GM23338 (cell line): Measurements from ENCODE around the gene CTBP2. TPM values are rescaled to one million over a fixed set of nuclear protein-coding genes. Genes with fewer than 3 reads are reported as not detected.

Experiments
- ATAC-seq: fragments of 200-7000 bp; cut with Tn5 transposase; 3 replicates; pipeline ENCODE4 v1.9.1; 2020
- DNase-seq: peaks from one replicate; pipeline ENCODE4 v3.0.0-alpha.2; 2015; ENCODE audit warnings: low spot score
- H2AFZ ChIP-seq: fragments of 200-600 bp; sonication (generic); 2 replicates; pipeline ENCODE4 v1.8.0; 2016; ENCODE audit warnings: antibody characterized with exemption, mild to moderate bottlenecking, moderate library complexity
- H3F3A ChIP-seq: fragments of 200-600 bp; sonication (generic); replicated peaks from 2 replicates; pipeline ENCODE4 v1.8.0; 2017; ENCODE audit warnings: antibody characterized with exemption, mixed run types, low read depth
- H3K27ac ChIP-seq: fragments of 200-600 bp; sonication (generic); 2 replicates; pipeline ENCODE4 v1.6.1; 2016; ENCODE audit warnings: low read depth
- H3K27me3 ChIP-seq: fragments of 200-600 bp; sonication (generic); 2 replicates; pipeline ENCODE4 v1.8.0; 2016; ENCODE audit warnings: mild to moderate bottlenecking, mixed run types, moderate library complexity; ENCODE audit not compliant: insufficient read depth
- H3K36me3 ChIP-seq: fragments of 200-600 bp; sonication (generic); 2 replicates; pipeline ENCODE4 v1.8.0; 2016; ENCODE audit warnings: mild to moderate bottlenecking; ENCODE audit not compliant: insufficient read depth
- H3K4me1 ChIP-seq: fragments of 200-600 bp; sonication (generic); 2 replicates; pipeline ENCODE4 v1.8.0; 2016; ENCODE audit warnings: mild to moderate bottlenecking, moderate library complexity; ENCODE audit not compliant: insufficient read depth
- H3K4me2 ChIP-seq: fragments of 200-600 bp; sonication (generic); 2 replicates; pipeline ENCODE4 v1.7.1; 2017; ENCODE audit warnings: mixed run types
- H3K4me3 ChIP-seq: fragments of 200-600 bp; sonication (generic); 2 replicates; pipeline ENCODE4 v1.6.1; 2016; ENCODE audit warnings: mixed run types
- H3K79me2 ChIP-seq: fragments of 200-600 bp; sonication (generic); replicated peaks from 2 replicates; pipeline ENCODE4 v1.8.0; 2017; ENCODE audit warnings: mild to moderate bottlenecking; ENCODE audit not compliant: insufficient read depth
- H3K9me2 ChIP-seq: fragments of 200-600 bp; sonication (generic); 2 replicates; pipeline ENCODE4 v1.8.0; 2017; ENCODE audit not compliant: insufficient read depth
- H4K20me1 ChIP-seq: fragments of 200-600 bp; sonication (generic); replicated peaks from 2 replicates; pipeline ENCODE4 v1.8.0; 2017; ENCODE audit warnings: mild to moderate bottlenecking; ENCODE audit not compliant: insufficient read depth
- H3K27ac Mint-ChIP-seq: 2 replicates; pipeline ENCODE4 v1.8.0; 2020; ENCODE audit warnings: inconsistent platforms, mild to moderate bottlenecking, moderate library complexity, mixed read lengths
- H3K27me3 Mint-ChIP-seq: 3 replicates; pipeline ENCODE4 v1.8.0; 2022; ENCODE audit warnings: low read depth, mild to moderate bottlenecking, moderate library complexity, mixed read lengths, inconsistent platforms; ENCODE audit not compliant: insufficient read depth, poor library complexity
- H3K36me3 Mint-ChIP-seq: 3 replicates; pipeline ENCODE4 v1.8.0; 2021; ENCODE audit warnings: low read depth, mild to moderate bottlenecking, inconsistent platforms, moderate library complexity, mixed read lengths
- H3K4me1 Mint-ChIP-seq: 3 replicates; pipeline ENCODE4 v1.8.0; 2020; ENCODE audit warnings: mild to moderate bottlenecking, inconsistent platforms, mixed read lengths
- H3K4me3 Mint-ChIP-seq: 3 replicates; pipeline ENCODE4 v1.8.0; 2021; ENCODE audit warnings: moderate library complexity, mild to moderate bottlenecking, inconsistent platforms, mixed read lengths
- H3K9me3 Mint-ChIP-seq: 3 replicates; pipeline ENCODE4 v1.8.0; 2020; ENCODE audit warnings: moderate library complexity, mild to moderate bottlenecking, inconsistent platforms, mixed read lengths
- CREB1 ChIP-seq: fragments of 250-450 bp; sonication (Bioruptor Pico); IDR thresholded peaks from 2 replicates; pipeline ENCODE4 v1.5.0; 2020; ENCODE audit warnings: low read depth, mild to moderate bottlenecking, moderate library complexity
- EZH2 ChIP-seq: fragments of 200-600 bp; sonication (generic); IDR thresholded peaks from one replicate; pipeline ENCODE4 v1.8.0; 2017; ENCODE audit warnings: antibody characterized with exemption, mild to moderate bottlenecking, low read depth; ENCODE audit not compliant: unreplicated experiment
- EZH2phosphoT487 ChIP-seq: fragments of 200-600 bp; sonication (generic); IDR thresholded peaks from one replicate; pipeline ENCODE4 v1.8.1; 2018; ENCODE audit warnings: antibody characterized with exemption; ENCODE audit not compliant: unreplicated experiment
- POLR2AphosphoS5 ChIP-seq: IDR thresholded peaks from 2 replicates; pipeline ENCODE4 v1.6.1; 2016; ENCODE audit warnings: antibody characterized with exemption, low read depth
- ZNF114 ChIP-seq: fragments of 250-450 bp; sonication (Bioruptor Pico); IDR thresholded peaks from 2 replicates; pipeline ENCODE4 v1.5.0; 2020; ENCODE audit warnings: mild to moderate bottlenecking, moderate library complexity
- ZNF331 ChIP-seq: fragments of 250-450 bp; sonication (Bioruptor Pico); IDR thresholded peaks from 2 replicates; pipeline ENCODE4 v1.5.0; 2020; ENCODE audit warnings: low read depth, mild to moderate bottlenecking, moderate library complexity
- polyA plus RNA-seq: library from polyadenylated mRNA; unstranded; fragments of >200 nt; fragmentation: Nextera tagmentation; extraction: Ambion mirVana; gene quantifications from 2 replicates; pipeline ENCODE4 v1.2.1, GENCODE V29; 2016
- total RNA-seq: library from RNA; depleted of rRNA; stranded (reverse); fragments of >200 nt; shearing (Covaris generic); gene quantifications from 2 replicates; pipeline ENCODE4 v1.2.3, GENCODE V29; 2014
- TF ChIP-seq, protein P1 (sequence below), 2 experiments: fragments of 200-600 bp in 1 of 2; sonication (generic) in 1 of 2; conservative IDR thresholded peaks; 2 replicates each; pipeline versions ENCODE4 v1.5.1 to v1.6.1; 2016 to 2017; ENCODE audit warnings: antibody characterized with exemption in 2 of 2, low read depth in 2 of 2, mild to moderate bottlenecking in 2 of 2, moderate library complexity in 1 of 2
- TF ChIP-seq, protein P2 (sequence below): fragments of 250-450 bp; sonication (Bioruptor Pico); IDR thresholded peaks from 2 replicates; pipeline ENCODE4 v1.5.0; 2020; ENCODE audit warnings: mild to moderate bottlenecking, moderate library complexity
- TF ChIP-seq, protein P3 (sequence below): IDR thresholded peaks from 2 replicates; pipeline ENCODE4 v1.6.1; 2016; ENCODE audit warnings: antibody characterized with exemption
- TF ChIP-seq, protein P4 (sequence below): IDR thresholded peaks from one replicate; pipeline ENCODE4 v1.6.1; 2018; ENCODE audit warnings: antibody characterized with exemption; ENCODE audit not compliant: unreplicated experiment

Gene CTBP2
- total and polyA plus RNA-seq, 2 experiments from 2014 or later, result 133 to 265 TPM

DNA sequence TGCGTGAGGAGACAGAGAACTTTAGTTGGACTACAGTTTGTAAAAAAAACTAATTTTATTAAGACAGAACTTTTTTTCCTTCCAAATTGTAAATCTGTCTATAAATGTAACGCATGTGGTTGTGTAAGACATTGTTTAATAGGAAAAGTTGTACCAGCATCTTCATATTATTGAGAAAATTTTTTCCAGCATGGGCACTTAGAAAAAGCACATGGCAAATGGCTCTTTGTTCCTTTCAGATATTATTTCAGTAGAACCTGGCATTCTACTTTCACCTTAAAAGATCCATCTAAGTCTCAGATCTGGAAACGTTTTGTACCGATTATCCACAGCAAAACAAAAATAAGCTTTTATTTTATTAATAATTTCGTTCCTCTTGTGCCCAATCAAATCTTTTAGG lies 175.2 kb downstream of the CTBP2 start (continued):
- TF ChIP-seq, protein P1, sequence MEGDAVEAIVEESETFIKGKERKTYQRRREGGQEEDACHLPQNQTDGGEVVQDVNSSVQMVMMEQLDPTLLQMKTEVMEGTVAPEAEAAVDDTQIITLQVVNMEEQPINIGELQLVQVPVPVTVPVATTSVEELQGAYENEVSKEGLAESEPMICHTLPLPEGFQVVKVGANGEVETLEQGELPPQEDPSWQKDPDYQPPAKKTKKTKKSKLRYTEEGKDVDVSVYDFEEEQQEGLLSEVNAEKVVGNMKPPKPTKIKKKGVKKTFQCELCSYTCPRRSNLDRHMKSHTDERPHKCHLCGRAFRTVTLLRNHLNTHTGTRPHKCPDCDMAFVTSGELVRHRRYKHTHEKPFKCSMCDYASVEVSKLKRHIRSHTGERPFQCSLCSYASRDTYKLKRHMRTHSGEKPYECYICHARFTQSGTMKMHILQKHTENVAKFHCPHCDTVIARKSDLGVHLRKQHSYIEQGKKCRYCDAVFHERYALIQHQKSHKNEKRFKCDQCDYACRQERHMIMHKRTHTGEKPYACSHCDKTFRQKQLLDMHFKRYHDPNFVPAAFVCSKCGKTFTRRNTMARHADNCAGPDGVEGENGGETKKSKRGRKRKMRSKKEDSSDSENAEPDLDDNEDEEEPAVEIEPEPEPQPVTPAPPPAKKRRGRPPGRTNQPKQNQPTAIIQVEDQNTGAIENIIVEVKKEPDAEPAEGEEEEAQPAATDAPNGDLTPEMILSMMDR (conservative IDR thresholded peaks at IDR 0.05; ENCODE audit: low read depth in 2 of 2), result no peak
- TF ChIP-seq POLR2AphosphoS5, result no peak
- TF ChIP-seq, protein P2, sequence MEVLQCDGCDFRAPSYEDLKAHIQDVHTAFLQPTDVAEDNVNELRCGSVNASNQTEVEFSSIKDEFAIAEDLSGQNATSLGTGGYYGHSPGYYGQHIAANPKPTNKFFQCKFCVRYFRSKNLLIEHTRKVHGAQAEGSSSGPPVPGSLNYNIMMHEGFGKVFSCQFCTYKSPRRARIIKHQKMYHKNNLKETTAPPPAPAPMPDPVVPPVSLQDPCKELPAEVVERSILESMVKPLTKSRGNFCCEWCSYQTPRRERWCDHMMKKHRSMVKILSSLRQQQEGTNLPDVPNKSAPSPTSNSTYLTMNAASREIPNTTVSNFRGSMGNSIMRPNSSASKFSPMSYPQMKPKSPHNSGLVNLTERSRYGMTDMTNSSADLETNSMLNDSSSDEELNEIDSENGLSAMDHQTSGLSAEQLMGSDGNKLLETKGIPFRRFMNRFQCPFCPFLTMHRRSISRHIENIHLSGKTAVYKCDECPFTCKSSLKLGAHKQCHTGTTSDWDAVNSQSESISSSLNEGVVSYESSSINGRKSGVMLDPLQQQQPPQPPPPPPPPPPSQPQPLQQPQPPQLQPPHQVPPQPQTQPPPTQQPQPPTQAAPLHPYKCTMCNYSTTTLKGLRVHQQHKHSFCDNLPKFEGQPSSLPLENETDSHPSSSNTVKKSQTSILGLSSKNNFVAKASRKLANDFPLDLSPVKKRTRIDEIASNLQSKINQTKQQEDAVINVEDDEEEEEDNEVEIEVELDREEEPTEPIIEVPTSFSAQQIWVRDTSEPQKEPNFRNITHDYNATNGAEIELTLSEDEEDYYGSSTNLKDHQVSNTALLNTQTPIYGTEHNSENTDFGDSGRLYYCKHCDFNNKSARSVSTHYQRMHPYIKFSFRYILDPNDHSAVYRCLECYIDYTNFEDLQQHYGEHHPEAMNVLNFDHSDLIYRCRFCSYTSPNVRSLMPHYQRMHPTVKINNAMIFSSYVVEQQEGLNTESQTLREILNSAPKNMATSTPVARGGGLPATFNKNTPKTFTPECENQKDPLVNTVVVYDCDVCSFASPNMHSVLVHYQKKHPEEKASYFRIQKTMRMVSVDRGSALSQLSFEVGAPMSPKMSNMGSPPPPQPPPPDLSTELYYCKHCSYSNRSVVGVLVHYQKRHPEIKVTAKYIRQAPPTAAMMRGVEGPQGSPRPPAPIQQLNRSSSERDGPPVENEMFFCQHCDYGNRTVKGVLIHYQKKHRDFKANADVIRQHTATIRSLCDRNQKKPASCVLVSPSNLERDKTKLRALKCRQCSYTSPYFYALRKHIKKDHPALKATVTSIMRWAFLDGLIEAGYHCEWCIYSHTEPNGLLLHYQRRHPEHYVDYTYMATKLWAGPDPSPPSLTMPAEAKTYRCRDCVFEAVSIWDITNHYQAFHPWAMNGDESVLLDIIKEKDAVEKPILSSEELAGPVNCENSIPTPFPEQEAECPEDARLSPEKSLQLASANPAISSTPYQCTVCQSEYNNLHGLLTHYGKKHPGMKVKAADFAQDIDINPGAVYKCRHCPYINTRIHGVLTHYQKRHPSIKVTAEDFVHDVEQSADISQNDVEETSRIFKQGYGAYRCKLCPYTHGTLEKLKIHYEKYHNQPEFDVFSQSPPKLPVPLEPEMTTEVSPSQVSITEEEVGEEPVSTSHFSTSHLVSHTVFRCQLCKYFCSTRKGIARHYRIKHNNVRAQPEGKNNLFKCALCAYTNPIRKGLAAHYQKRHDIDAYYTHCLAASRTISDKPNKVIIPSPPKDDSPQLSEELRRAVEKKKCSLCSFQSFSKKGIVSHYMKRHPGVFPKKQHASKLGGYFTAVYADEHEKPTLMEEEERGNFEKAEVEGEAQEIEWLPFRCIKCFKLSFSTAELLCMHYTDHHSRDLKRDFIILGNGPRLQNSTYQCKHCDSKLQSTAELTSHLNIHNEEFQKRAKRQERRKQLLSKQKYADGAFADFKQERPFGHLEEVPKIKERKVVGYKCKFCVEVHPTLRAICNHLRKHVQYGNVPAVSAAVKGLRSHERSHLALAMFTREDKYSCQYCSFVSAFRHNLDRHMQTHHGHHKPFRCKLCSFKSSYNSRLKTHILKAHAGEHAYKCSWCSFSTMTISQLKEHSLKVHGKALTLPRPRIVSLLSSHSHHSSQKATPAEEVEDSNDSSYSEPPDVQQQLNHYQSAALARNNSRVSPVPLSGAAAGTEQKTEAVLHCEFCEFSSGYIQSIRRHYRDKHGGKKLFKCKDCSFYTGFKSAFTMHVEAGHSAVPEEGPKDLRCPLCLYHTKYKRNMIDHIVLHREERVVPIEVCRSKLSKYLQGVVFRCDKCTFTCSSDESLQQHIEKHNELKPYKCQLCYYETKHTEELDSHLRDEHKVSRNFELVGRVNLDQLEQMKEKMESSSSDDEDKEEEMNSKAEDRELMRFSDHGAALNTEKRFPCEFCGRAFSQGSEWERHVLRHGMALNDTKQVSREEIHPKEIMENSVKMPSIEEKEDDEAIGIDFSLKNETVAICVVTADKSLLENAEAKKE, result no peak
- TF ChIP-seq, protein P3, sequence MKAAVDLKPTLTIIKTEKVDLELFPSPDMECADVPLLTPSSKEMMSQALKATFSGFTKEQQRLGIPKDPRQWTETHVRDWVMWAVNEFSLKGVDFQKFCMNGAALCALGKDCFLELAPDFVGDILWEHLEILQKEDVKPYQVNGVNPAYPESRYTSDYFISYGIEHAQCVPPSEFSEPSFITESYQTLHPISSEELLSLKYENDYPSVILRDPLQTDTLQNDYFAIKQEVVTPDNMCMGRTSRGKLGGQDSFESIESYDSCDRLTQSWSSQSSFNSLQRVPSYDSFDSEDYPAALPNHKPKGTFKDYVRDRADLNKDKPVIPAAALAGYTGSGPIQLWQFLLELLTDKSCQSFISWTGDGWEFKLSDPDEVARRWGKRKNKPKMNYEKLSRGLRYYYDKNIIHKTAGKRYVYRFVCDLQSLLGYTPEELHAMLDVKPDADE, result no peak

DNA sequence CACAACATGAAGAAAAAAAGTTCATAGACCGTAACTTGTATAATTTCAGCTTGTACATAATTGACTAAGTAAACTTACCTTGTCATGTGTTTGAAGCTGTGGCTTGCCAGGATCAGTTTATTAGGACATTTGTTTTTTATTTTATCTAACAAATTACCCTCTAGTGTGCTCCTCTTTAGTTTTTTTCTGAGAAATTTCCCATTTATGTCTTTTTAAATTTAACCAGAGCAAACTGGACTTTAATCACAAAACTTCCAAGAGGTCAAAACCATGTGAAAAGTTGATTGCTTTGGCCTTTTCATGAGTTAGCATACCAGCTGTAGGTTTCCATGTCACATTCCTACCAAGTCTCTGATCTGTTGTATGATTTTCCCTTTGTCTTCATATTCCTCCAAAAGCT lies 176.0 kb downstream of the CTBP2 start:
- H3K9me2 ChIP-seq, result no peaks in the 10 kb centered on the region
- H4K20me1 ChIP-seq, result peaks cover 7% of the 10 kb centered on the region
- Mint-ChIP-seq H3K27ac (no peak overlapping the region), H3K27me3 (peaks cover 21% of the 10 kb centered on the region), H3K4me3 (no peak overlapping the region), H3K9me3 (no peaks in the 10 kb centered on the region), H3K4me1 (0 out of 3 replicates have a peak, but pooled peaks cover 4% of the 10 kb centered on the region), H3K36me3 (peaks cover 63% of the 10 kb centered on the region)
- peak overlapping the region; percentile 16; the same call in 1 of the 2 replicates for H3K27ac ChIP-seq
- DNase-seq, result no peak
- peaks cover 25% of the 10 kb centered on the region; the same call in 1 of the 2 replicates for H3K36me3 ChIP-seq
- no peak overlapping the region for H3K4me3 ChIP-seq
- no peak for ATAC-seq
- no peak overlapping the region for H3K4me2 ChIP-seq
- peaks cover 10% of the 10 kb centered on the region for H3F3A ChIP-seq
- H3K27me3 ChIP-seq, result no peaks in the 10 kb centered on the region
- H3K4me1 ChIP-seq, result no peaks in the 10 kb centered on the region
- no peak overlapping the region for H2AFZ ChIP-seq
- H3K79me2 ChIP-seq, result peaks cover 14% of the 10 kb centered on the region
- TF ChIP-seq EZH2phosphoT487, result no peak
- TF ChIP-seq, protein P4, sequence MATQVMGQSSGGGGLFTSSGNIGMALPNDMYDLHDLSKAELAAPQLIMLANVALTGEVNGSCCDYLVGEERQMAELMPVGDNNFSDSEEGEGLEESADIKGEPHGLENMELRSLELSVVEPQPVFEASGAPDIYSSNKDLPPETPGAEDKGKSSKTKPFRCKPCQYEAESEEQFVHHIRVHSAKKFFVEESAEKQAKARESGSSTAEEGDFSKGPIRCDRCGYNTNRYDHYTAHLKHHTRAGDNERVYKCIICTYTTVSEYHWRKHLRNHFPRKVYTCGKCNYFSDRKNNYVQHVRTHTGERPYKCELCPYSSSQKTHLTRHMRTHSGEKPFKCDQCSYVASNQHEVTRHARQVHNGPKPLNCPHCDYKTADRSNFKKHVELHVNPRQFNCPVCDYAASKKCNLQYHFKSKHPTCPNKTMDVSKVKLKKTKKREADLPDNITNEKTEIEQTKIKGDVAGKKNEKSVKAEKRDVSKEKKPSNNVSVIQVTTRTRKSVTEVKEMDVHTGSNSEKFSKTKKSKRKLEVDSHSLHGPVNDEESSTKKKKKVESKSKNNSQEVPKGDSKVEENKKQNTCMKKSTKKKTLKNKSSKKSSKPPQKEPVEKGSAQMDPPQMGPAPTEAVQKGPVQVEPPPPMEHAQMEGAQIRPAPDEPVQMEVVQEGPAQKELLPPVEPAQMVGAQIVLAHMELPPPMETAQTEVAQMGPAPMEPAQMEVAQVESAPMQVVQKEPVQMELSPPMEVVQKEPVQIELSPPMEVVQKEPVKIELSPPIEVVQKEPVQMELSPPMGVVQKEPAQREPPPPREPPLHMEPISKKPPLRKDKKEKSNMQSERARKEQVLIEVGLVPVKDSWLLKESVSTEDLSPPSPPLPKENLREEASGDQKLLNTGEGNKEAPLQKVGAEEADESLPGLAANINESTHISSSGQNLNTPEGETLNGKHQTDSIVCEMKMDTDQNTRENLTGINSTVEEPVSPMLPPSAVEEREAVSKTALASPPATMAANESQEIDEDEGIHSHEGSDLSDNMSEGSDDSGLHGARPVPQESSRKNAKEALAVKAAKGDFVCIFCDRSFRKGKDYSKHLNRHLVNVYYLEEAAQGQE, result no peak
- TF ChIP-seq, protein P3, result no peak
- TF ChIP-seq EZH2, result no peak
- no peak for TF ChIP-seq CREB1 (CRISPR knock-in tag)
- no peak for TF ChIP-seq ZNF331
- TF ChIP-seq ZNF114 (CRISPR knock-in tag), result no peak
